ENCODE measurements around the gene CPEB2.
A peak's percentile ranks its signal among the peaks of the same experiment; 100 is the strongest.

CPEB2 gene

GRCh38 chr4:15020502-15021286, 18.4 kb downstream of the CPEB2 start:
- peaks cover 23% of the 10 kb centered on the region for H3K4me1 Mint-ChIP-seq

DNA sequence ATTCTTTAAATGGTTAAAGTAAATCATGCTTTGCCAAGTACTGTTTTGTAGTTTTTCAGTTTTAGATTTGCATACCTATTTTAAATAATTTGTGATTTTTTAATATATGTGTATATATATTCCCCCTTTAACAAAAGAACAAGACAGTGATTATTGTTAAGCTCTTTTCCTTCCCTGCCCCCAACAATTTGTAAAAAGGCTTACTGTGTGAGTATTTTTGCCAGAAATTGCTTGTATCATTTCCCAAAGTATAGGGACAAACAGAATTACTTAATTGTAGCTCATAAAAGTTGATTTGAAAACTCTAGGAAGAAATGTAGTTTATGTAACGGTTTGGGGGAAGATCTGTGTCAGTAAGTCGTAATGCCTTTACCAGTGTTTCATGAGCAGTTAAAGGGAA, 19.0 kb downstream of the CPEB2 start:
- Mint-ChIP-seq H3K36me3 (peaks cover 14% of the 10 kb centered on the region), H3K27me3 (no peaks in the 10 kb centered on the region), H3K4me3 (no peak overlapping the region), H3K27ac (no peak overlapping the region), H3K4me1 (peaks cover 18% of the 10 kb centered on the region), H3K9me3 (no peaks in the 10 kb centered on the region)
- no peak for ATAC-seq (ENCODE audit: low read depth)
- no peak for DNase-seq (ENCODE audit: low spot score in 2 of 2)

More at GRCh38 chr4:15020502-15021286, 18.4 kb downstream of the CPEB2 start:
- ATAC-seq (ENCODE audit: low read depth), result peak; percentile 89
- Mint-ChIP-seq H3K27me3 (no peaks in the 10 kb centered on the region), H3K27ac (no peak overlapping the region), H3K9me3 (no peaks in the 10 kb centered on the region), H3K36me3 (peaks cover 16% of the 10 kb centered on the region), H3K4me3 (no peak overlapping the region)
- DNase-seq (ENCODE audit: low spot score in 2 of 2), result no peak

DNA sequence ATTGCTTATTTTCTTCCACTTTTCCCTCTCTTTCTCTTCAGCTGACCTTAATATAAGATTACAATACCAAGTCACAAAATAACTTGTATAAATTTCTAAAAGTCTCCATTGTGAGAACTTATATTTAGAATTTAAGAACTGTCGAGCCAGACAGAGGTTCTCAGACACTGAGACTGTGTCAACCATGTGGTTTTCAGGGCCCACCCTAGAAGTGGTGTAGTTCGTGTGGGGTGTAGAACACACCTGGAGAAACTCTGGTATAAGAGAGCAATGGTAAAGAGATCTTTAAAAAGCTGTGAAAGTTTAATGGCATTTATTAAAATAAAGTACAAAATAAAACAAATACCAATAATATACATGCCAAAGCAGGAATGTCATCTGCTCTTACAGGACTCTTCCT, 19.7 kb downstream of the CPEB2 start:
- Mint-ChIP-seq H3K4me1 (peaks cover 18% of the 10 kb centered on the region), H3K27me3 (no peaks in the 10 kb centered on the region), H3K9me3 (no peaks in the 10 kb centered on the region), H3K36me3 (peaks cover 14% of the 10 kb centered on the region), H3K4me3 (no peak overlapping the region), H3K27ac (no peak overlapping the region)
- DNase-seq (ENCODE audit: low spot score in 2 of 2) (no peak), ATAC-seq (ENCODE audit: low read depth) (no peak)

DNA sequence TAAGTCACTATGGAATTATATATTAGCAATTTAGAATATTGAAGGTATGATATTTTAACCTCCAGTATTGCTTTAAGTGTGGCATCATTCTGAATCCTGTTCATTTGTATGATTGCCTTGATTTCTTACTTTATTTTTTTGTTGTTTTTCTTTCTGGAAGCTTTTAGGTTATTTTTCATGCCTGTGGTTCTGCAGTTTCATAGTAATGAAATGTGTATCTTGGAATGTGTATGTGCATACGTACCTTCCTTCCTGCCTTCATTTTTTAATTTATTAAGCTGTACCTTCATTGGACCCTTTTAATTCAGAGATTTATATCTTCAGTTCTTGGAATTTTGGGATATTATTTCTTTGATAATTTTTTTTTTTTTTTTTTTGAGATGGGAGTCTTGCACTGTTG, 22.1 kb downstream of the CPEB2 start:
- Mint-ChIP-seq H3K4me1 (peaks cover 25% of the 10 kb centered on the region), H3K4me3 (no peak overlapping the region), H3K36me3 (peaks cover 18% of the 10 kb centered on the region), H3K27ac (no peak overlapping the region), H3K9me3 (no peaks in the 10 kb centered on the region), H3K27me3 (no peaks in the 10 kb centered on the region)
- DNase-seq (ENCODE audit: low spot score in 2 of 2) (no peak), ATAC-seq (ENCODE audit: low read depth) (no peak)

- Mint-ChIP-seq H3K4me3 (no peak overlapping the region), H3K4me1 (peaks cover 22% of the 10 kb centered on the region), H3K9me3 (no peaks in the 10 kb centered on the region), H3K36me3 (peaks cover 15% of the 10 kb centered on the region), H3K27ac (no peak overlapping the region), H3K27me3 (no peaks in the 10 kb centered on the region)
- DNase-seq (ENCODE audit: low spot score in 2 of 2) (no peak), ATAC-seq (ENCODE audit: low read depth) (no peak)
Measured at GRCh38 chr4:15025693-15026092, 23.4 kb downstream of the CPEB2 start.

DNA sequence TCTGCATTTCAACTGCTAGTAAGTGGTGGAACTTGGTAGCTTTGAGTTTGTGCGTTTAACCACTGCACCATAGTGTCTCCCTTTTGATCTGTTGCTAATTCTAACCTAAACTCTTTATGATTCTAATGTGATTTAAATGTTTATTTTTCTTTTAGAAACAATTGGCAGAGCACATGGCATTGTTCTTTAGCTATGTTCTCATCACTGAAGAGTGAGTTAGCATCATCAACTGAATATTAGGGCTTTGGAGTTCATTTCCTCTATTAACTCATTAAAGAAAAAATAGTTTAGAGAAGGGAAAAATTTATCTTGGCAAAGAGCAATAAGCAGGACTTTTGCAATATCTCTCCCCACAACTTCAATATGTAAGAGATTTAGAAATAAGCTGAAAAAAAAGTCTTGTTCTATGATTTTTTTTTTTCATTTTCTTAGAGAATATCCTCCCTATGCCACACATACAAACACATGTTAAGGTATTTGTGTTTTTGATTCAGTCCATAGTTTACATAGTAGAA, 25.7 kb downstream of the CPEB2 start:
- Mint-ChIP-seq H3K27me3 (no peaks in the 10 kb centered on the region), H3K36me3 (peaks cover 16% of the 10 kb centered on the region), H3K4me1 (peaks cover 11% of the 10 kb centered on the region), H3K27ac (no peak overlapping the region), H3K4me3 (no peak overlapping the region), H3K9me3 (no peaks in the 10 kb centered on the region)
- ATAC-seq (ENCODE audit: low read depth), result no peak
- no peak for DNase-seq (ENCODE audit: low spot score in 2 of 2)

DNA sequence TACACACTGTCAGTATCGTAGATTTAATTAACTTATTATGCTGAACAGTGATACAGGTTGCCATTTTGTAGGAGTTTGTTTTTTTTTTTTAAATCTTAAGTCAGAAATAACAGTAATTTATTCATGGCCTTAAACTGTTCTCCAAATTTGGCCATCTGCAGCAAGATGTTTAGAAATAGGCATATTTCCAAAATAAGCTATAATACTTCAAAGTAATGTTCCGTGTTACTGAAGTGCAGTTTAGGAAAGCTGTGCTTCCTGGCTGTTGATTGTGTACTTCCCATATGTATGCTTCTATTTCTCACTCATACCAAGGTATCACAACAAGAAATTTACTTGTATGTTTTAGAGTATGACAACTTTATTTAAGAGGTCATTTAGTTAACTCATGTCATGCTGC, 28.9 kb downstream of the CPEB2 start:
- Mint-ChIP-seq H3K9me3 (no peaks in the 10 kb centered on the region), H3K36me3 (peaks cover 26% of the 10 kb centered on the region), H3K27me3 (no peaks in the 10 kb centered on the region), H3K4me3 (no peak overlapping the region), H3K27ac (no peak overlapping the region), H3K4me1 (peaks cover 15% of the 10 kb centered on the region)
- DNase-seq (ENCODE audit: low spot score in 2 of 2) (no peak), ATAC-seq (ENCODE audit: low read depth) (no peak)

GRCh38 chr4:15031993-15032675, 29.9 kb downstream of the CPEB2 start:
- H3K4me1 Mint-ChIP-seq, result peaks cover 15% of the 10 kb centered on the region
- H3K36me3 Mint-ChIP-seq, result peaks cover 28% of the 10 kb centered on the region
- no peak for ATAC-seq (ENCODE audit: low read depth)
- H3K27me3 Mint-ChIP-seq, result no peaks in the 10 kb centered on the region
- no peaks in the 10 kb centered on the region for H3K9me3 Mint-ChIP-seq
- H3K27ac Mint-ChIP-seq, result no peak overlapping the region
- DNase-seq (ENCODE audit: low spot score in 2 of 2), result no peak
- H3K4me3 Mint-ChIP-seq, result no peak overlapping the region

GRCh38 chr4:15034071-15034764, 31.9 kb downstream of the CPEB2 start:
- Mint-ChIP-seq H3K4me1 (peaks cover 9% of the 10 kb centered on the region), H3K27ac (no peak overlapping the region), H3K4me3 (no peak overlapping the region), H3K36me3 (peaks cover 26% of the 10 kb centered on the region), H3K27me3 (no peaks in the 10 kb centered on the region), H3K9me3 (no peaks in the 10 kb centered on the region)
- DNase-seq (ENCODE audit: low spot score in 2 of 2) (no peak), ATAC-seq (ENCODE audit: low read depth) (no peak)

GRCh38 chr4:15035159-15035558, 32.9 kb downstream of the CPEB2 start:
- Mint-ChIP-seq H3K4me1 (peaks cover 4% of the 10 kb centered on the region), H3K36me3 (peaks cover 22% of the 10 kb centered on the region), H3K27ac (no peak overlapping the region), H3K4me3 (no peak overlapping the region), H3K9me3 (no peaks in the 10 kb centered on the region), H3K27me3 (no peaks in the 10 kb centered on the region)
- ATAC-seq (ENCODE audit: low read depth), result no peak
- DNase-seq (ENCODE audit: low spot score in 2 of 2), result no peak

DNA sequence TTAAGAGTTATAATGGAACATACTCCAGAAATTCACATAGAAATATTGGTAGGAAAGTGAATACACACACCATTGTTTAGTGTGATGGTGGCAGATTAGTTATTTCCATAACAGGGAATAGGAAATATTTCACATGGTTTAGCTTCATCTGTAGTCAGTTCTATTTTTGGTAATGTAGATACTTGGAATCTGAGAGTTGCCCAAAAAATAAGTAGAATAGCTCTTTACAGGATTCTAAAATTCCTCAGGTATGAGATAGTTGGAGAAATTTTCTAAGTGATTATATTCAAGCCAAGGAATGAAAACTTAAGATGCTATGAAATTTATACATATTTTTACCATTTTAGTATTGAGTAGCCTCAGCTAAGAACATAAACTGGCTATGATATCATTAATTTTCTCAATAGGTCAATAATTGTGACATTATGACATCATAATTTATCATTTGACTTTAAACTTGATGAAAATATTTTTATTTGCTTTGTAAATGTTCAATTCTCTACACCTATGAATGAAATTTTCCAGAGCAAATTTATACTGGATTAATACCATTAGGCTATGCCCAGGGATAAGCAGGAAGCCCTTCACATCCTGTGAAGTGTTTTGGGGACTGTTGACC, 35.8 kb downstream of the CPEB2 start:
- ATAC-seq (ENCODE audit: low read depth) (no peak), DNase-seq (ENCODE audit: low spot score in 2 of 2) (no peak)
- Mint-ChIP-seq H3K9me3 (no peaks in the 10 kb centered on the region), H3K36me3 (peaks cover 27% of the 10 kb centered on the region), H3K27ac (no peak overlapping the region), H3K4me3 (no peak overlapping the region), H3K27me3 (no peaks in the 10 kb centered on the region), H3K4me1 (peaks cover 7% of the 10 kb centered on the region)

GRCh38 chr4:15040916-15041463, 38.7 kb downstream of the CPEB2 start:
- Mint-ChIP-seq H3K9me3 (no peaks in the 10 kb centered on the region), H3K36me3 (peaks cover 17% of the 10 kb centered on the region), H3K4me1 (peaks cover 3% of the 10 kb centered on the region), H3K27ac (no peak overlapping the region), H3K27me3 (no peaks in the 10 kb centered on the region), H3K4me3 (no peak overlapping the region)
- no peak for DNase-seq (ENCODE audit: low spot score in 2 of 2)
- ATAC-seq (ENCODE audit: low read depth), result no peak

GRCh38 chr4:15042529-15043167, 40.4 kb downstream of the CPEB2 start:
- Mint-ChIP-seq H3K27ac (no peak overlapping the region), H3K36me3 (peaks cover 16% of the 10 kb centered on the region), H3K27me3 (no peaks in the 10 kb centered on the region), H3K9me3 (no peaks in the 10 kb centered on the region), H3K4me1 (peaks cover 3% of the 10 kb centered on the region), H3K4me3 (no peak overlapping the region)
- ATAC-seq (ENCODE audit: low read depth) (no peak), DNase-seq (ENCODE audit: low spot score in 2 of 2) (no peak)
